Hematopoietic multipotent progenitor cell treated with erythropoietin and hydrocortisone succinate and interleukin-3 and kit ligand, for 17 days (in vitro differentiated cells): ENCODE data around the gene PPP1R13B.

Experiments
- DNase-seq: peaks from one replicate; pipeline ENCODE4 v3.0.0-alpha.2; 2015; ENCODE audit warnings: low spot score

PPP1R13B gene

DNA sequence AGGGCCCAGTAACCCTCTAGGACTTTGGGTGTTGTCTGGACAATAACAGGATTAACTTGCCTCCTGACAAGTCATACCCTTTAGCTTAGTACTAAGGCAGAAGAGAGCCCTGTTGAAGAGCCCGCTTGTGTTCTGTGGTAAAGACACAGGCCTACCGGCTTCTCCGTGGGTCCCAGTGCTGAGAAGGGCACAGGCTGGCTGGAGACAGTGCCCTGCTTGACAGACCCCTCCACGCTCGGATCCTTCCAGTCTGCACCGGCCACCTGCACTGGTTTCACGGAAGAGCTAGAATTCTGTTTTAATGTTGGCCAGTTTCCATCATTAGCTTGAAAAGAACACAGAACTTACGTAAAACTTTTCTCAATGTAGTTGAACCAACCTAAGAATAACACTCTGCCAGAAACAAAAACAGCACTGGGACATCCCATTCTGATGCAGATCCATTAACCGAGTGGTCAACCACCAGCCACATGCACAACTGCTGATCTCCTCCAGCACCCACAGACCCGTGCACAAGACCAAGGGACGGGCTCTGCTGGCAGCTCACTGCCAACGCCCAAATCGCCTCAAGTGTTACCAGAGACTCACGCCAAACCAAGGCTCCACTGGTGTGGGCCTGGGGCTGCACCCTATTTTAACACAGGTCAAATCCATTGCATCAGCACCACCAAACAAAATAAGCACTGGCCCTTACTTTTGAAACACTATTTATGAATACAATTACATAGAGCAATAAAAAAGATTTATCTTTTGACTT lies 104.7 kb downstream of the PPP1R13B start:
- DNase-seq = no peak

DNA sequence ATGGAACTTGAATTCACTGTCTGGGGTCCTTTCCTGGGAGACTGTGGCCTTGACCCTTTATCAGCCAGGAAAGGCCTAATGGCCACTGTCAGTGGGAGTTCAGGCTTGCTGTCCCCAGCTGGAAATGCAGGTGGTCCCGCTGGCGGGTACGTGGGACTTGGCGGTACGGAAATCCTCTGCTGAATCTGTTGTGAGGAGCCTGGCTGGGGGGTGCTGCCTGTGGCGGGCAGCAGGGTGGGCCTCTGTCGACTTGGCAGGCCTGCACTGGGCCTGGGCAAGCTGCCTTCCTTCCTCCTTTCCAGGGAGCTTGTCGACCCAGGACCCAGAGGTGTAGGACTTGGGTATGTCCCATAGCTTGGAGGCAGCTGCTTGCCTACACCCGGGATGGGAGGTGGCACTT lies 105.5 kb downstream of the PPP1R13B start:
- no peak for DNase-seq

DNA sequence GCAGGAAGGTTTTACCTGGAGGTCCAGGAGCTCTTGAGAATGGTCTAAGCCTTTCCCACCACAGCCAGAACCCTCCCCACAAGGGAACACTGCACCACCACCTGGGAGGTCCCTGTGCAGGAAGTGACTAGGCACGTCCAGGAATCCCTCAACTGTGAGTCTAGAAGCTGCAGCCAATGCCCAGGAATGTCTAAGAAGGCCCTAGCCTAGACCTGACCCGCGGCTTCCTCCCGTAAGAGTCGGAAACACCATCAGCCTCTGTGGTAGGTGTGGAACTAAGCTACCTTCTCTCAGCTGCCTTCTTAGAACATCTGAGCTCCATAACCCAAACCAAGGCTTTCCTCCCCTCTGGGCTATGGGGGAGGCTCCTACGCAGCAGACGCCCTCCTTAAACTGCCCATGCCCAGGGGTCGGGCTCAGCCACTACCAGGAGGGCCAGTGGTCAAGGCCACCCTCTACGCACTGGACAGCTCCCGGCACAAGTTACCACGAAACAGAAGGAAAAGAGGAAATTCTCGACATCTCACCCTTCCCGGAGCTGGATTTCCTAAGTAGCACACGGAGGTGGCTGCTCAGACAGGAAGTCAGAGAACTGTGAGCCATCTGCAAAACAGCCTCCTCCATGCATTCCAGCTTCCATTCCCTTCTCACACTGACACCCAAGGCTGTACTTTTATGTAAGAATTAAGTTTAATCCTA lies 106.2 kb downstream of the PPP1R13B start:
- DNase-seq = no peak

DNA sequence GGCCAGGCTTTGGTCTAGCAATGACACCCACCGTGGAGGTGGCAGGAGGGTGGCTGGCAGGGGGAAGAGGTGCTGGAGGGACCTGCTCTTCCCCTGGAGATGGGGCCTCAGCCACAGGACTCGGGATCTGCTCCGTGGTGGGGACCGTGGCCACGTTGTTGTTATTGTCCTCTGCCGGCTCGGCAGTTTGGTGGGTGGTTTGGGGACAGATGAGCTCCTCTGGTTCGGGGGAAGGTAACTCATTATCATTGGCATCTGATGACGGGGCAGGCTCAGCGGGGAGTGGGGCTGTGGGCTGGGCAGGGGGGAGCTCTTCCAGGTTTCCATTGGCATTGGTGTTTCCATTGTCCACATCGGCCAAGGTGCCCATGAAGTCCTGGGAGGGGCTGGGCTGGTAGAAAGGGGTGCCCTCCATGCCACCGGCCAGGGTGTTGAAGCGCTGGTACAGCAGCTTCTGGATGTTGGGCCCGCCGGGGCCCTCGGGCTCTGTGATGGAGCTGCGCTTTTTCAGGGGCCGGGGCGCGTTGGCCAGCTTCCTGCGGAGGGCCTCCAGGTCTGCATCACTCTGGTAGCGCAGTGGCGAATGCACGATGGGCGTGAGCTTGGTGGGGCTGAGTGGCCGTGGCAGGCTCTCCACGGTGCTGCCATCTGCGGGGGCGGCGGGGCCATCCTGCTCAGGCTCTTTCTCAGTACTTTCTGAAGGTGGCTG lies 107.4 kb downstream of the PPP1R13B start:
- no peak for DNase-seq

DNA sequence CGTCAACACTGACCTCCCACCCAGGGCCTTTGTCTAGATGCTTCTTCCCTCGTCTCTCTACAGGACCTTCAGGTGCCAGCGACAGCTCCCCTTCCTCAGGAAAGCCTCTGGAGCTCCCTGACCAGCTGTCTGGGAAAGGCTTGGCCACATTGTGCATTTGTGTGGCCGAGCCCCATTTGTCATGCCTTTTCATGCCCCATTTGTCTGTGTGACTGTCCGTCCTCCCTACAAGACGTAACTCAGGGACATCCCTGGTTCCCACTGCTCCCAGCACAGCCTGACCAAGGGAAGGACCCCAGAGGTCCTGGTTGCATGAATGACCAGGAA lies 107.9 kb downstream of the PPP1R13B start:
- no peak for DNase-seq

DNA sequence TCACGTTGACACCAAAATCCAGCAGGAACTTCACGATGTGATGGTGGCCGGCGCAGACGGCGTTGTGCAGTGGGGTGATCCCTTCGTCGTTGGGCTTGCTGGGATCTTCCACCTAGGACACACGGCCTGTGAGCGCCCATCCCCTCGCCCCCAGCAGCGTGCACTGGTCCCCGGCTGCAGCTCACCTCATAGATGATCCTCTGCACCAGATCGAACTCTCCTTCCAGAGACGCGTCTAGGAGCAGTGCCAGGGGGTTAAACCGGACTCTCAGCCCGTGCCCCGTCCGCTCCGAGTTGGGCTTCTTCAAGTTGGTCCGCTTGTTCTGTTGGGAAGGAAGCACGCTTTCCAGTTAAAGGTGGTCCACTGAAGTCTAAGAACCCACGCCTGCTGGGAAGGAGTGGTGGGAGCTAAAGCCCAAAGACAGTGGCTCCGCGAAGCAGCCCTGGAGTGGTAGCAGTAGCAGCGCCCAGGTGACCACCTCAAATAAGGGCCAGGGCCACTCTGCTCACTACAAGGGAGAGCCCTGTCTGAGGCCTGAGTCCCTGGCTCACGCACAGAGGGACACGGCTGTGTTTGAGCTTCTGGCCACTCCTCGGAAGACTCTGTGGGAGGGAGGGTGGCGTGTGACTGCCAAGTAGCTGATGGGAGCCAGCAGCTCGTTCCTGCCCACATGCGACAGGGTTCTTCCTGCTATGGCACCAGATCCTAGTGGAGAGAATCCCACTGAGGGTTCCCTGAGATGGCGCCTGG lies 108.5 kb downstream of the PPP1R13B start:
- no peak for DNase-seq

DNA sequence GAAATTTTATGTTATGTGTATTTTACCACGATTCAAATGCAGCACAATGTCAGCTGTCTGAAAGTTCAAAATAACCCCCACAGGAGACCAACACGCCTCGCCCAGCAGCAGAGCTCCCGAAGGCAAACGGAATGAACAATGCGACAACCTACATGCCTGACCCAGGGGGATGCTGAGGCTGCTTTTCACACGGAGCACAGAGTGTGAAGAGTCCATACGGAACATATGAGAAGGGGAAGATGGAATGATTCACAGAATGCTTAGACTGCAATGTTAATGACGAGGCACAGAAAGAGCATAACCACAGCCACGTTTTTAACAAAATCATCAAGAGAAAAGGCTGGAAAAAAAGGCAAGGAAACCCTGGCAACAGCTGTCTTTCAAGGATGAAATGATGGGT lies 109.2 kb downstream of the PPP1R13B start:
- DNase-seq = no peak

DNA sequence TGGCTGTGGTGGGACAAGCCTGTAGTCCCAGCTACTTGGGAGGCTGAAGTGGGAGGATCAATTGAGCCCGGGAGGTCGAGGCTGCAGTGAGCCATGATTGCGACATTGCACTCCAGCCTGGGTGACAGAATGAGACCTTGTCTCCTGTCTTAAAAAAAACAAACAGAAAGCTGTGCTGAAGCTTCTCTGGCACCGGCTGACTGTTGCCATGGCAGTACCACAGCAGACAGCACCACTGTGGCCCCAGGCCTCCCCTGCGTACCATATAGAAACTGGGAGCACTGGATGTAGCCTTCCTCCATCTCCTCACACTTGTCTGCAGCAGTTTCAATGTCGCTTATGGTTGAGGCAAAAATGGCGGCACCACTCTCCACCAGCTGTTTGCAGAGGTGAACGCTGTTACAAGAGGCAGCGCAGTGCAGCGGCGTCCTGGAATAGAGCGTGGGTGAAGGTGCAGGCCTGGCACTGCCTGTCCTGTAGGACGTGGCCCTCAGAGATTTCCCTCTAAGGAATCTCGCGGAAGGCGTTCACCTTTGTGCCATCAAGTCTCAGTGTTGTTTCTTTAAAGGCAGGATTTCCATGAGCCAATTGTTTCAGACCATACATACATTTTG lies 109.8 kb downstream of the PPP1R13B start:
- no peak for DNase-seq

DNA sequence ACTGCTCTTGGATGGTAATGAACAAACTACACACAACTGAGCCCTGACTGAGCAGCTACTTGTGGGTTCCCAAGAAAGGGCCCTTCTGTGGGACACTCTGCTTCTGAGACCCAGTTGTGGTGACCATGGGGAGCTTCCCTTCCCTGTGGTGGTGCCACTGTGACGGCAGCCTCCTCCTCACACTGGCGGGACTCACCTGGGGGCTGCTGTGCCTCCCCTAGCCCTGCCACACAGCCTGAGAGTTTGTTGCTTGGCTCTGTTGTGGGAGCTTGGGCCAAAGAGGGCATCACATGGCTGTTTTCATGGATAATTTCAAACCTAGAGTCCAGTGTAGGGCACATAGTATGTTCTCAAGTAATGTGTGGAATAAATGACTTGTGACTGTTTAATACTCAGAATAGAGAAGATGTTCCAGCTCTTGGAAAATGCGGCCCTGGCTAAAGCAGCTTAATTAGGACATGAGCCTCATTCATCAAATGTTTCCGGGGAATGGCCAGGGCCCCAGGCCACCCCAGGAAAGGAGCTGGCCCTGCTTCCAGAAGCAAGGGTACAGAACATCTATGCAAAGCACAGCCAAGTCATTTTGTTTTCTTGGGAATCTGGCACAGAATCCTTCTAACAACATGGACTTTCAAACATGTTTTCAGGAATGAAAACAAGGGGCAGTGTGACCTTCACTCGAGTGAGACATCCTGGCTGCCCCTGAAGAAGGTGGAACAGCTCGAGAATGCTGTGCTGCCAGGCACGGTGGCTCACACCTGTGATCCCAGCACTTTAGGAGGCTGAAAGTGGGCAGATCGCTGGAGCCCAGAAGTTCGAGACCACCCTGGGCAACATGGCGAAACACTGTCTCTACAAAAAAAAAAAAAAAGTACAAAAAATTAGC lies 110.6 kb downstream of the PPP1R13B start:
- DNase-seq = no peak

DNA sequence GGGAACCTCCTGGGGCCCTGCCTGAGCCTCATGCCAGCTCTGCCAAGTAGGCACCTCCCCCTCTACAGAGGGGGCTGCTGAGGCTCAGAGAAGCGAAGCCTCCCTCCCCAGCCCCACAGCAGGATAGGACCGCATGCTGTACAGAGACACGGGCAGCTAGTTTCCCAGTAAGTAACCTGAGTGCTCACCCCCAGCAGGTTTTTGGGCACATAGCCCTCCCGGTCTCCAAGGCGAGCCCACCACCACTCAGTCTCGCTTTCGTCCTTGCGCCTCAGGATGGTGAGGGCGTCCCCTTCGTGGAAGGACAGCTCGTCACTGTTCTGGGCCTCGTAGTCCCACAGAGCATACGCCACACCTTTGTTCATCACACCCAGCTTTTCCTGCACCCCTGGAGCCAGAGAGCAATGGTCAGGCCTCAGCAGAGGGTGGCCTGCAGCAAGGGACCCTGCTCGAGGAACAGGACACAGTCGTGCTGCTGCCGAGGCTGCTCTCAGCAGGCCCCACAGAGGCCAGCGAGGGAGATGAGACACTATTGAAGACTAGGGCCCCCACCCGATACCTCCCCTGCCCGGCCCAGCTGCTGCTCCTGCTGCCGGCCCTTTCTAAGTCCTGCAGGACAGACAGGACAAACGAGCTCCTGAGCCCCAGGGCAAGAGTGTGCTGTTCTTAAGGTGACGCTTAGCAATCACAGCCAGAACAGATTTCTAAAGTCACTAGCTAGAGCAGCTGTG lies 111.4 kb downstream of the PPP1R13B start:
- DNase-seq = no peak

DNA sequence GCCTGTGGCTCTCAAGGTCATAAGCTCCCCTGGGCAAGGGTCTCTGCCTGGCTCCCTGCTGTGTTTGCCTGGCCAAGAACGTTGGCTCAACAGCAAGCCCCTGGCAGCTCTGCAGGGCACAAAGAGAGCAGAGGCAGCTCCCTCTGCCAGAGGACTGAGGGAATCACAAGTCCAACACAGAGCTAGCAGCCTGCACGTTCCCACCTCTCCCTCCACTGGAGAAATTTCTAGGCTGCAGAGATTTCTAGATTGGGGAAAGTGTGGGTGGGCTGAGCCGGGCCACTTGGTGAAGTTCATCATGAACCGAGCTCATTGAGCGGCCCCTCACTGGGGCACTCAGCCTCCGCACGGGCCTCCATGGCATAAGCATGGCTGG lies 111.9 kb downstream of the PPP1R13B start:
- no peak for DNase-seq

DNA sequence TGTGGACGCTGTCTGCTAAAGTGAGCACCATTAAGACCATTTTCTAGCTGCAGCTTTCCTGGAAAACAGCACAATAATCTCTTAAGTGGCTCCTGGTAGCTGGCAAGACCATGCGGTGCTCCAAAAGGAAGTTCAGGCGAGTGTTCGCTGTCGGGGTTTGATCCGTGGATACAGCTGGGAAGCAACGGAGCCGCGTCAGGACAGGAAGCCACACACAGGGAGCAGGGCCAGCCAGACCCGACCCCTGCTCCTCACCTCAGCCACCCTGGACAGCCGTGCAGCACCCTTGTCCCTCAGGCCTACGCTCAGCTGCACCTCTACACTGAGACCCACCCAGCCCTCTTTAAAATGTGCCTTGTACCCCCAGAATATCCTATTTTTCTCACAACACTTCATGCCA lies 112.4 kb downstream of the PPP1R13B start:
- no peak for DNase-seq

DNA sequence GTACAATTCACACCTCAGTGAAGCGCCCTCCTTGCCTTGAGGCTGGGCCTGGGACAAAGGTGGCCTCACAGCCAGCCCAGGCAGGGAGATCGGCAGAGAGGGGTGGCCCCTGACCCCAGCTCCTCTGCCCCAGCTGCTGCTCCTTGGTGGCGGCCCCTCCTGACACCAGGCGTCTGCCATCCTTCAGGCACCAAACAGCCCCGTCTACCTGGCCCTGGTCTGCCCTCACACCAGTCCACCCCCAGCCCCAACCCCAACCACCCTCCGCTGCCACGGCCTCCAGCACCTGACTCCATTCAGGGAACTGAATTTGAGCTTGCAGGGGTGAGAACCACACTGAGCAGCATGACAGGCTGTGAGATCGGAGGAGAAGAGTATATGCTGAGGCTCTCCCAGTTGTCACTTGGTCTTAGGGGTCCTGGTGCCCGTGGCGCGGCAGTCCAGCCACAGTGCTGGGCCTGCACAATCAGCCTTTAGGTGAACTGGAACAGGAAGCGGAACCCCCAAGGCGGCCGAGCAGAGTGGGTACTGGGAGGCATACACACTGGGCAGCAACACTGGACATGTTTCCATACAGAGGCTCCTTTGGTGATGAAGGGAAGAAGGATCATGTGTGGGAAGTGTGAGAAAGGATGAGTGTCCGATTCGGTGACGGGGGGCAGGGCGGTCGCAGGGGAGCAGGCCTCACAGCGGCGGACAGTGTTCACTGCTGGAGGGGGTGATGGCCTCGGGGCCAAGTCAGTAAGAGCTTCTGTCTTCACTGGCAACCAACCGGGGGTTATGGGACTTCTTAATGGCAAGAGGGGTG lies 113.1 kb downstream of the PPP1R13B start:
- no peak for DNase-seq

DNA sequence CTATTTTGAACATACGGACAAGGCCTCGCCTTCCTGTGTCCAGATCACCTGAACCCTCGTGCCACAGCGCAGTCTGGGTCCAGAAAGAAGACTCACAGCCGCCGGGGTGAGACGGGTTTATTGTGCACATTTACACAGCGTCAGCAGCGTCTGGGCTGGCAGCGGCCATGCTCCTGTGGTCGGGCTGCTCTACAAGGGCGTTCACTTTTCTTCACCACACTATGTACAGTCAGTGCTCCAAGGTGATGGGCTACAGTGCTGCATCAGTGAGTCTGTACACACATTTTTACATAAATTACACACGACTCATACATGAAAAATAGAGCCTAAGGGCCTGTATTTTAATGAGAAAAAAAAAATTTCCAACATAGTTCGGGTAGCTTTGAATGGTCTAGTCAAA lies 113.7 kb downstream of the PPP1R13B start:
- DNase-seq = no peak

DNA sequence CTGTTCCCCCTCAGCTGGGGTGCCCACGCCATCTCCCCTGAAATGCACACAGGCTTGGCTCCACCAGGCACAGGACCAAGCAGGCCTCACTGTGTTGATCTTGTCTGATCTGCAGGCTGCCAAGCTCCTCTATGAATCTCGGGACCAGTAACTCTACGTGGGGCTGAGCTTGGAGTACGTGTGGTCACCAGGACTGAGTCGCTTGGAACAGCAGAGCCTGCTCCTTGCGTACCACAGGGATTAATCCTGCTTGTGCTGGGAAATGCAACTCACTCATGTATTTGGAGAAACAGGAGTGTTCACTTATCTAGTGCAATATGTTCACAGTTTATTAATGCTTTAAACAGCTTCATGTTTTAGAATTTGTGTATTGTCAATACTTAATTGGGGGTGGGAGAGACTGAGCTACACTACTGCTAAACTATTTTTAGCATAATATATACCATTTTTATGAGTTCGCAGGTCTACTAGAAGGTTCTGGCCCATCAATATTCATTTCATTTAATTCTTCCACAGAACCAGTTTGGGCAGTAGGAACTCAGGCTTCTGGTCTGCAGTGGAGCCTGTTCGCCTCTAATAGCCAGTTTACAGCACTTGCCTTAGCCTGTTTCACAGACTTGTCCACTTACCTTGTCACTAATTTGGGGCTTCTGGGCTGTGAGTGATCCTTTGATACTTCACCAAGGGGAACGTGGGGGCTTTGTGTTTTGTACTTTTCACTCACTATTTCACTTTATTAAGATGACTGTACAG lies 114.3 kb downstream of the PPP1R13B start:
- DNase-seq = no peak

DNA sequence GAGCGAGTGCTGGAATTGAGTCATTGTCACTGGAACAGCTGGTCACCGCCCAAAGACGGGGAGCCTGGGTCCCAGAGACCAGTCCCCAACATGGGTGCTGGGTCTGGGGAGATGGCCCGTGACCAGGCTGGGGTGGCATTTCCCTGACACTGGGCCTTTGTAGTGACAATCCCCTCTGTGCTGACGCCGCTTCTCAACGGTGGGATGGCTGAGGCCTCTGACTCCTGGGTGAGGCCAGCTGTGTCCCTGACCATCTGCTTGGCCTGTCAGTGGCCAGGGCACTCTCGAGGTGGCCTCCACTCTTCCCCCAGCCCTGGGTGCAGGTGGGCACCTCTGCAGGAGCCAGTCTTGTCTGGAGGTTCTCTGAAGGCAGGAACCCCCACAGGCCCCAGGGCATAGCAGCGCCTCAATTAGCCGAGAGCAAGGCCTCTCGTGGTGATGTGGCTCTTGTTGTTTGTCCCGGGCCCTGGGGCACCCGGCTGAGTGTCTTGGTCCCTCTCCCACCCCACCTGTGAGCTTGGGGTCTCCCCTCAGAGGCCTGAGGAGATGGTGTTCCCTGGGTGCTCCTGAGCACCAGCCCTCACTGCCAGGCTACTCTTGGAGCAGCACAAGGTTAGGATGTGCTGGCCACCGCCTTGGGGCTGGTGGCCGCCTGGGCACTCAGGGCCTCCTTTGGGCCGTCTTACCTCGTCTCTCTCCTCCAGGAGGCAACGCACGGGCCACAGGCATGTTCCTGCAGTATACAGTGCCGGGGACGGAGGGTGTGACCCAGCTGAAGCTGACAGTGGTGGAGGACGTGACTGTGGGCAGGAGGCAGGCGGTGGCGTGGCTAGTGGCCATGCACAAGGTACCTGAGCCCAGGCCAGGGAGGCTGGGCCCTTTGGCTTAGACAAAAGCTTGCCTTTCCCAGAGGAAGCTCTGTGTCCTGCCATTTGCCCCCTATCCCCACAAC lies 115.2 kb downstream of the PPP1R13B start:
- DNase-seq = no peak

DNA sequence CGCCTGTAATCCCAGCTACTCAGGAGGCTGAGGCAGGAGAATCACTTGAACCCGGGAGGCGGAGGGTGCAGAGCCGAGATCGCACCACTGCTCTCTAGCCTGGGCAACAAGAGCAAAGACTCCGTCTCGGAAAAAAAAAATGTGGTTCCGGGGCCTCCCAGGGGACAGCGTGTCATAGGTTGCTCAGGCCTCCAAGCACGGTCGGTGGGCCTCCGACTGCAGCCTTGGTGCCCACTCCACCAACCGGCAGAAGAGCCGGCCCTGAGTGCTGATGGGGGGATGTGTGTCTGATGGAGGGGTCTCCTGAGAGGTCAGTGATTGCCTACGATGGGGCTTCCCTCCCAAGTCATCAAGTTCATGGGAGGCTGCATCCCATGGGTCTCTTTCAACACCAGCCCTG lies 115.9 kb downstream of the PPP1R13B start:
- no peak for DNase-seq
